Measurements from ENCODE around the gene AHNAK2. TPM values are rescaled to one million over a fixed set of nuclear protein-coding genes. Genes with fewer than 3 reads are reported as not detected.
"Not testable (repeated sequence)": the region's sequence is repeated elsewhere in the genome, so short reads cannot be mapped to it uniquely, and the experiment has no call there.

The AHNAK2 gene
- polyA plus RNA-seq, 1 donor, result 3.3 TPM

GRCh38 chr14:104949406-104949955, 28.7 kb downstream of the AHNAK2 start:
- H3K4me1 ChIP-seq (ENCODE audit: control insufficient read depth, insufficient read depth, low read length); DNase-seq; H3K4me3 ChIP-seq (ENCODE audit: low read length); H3K9me3 ChIP-seq (ENCODE audit: control insufficient read depth, low read depth, low read length); H3K27me3 ChIP-seq (ENCODE audit: control insufficient read depth, insufficient read depth, low read length); H3K27ac ChIP-seq (ENCODE audit: low read length); H3K36me3 ChIP-seq (ENCODE audit: control insufficient read depth, insufficient read depth, low read length): not testable (repeated sequence)
- no CpG with 5 or more reads among the region's 24 CpGs for WGBS (ENCODE audit: insufficient coverage, low lambda C conversion rate)

- no peak overlapping the region for H3K4me3 ChIP-seq (ENCODE audit: low read length)
- DNase-seq, result no peak
- H3K9me3 ChIP-seq (ENCODE audit: control insufficient read depth, low read depth, low read length), result no peaks in the 10 kb centered on the region
- WGBS (ENCODE audit: insufficient coverage, low lambda C conversion rate), result no CpG with 5 or more reads among the region's 11 CpGs
- H3K36me3 ChIP-seq (ENCODE audit: control insufficient read depth, insufficient read depth, low read length), result no peaks in the 10 kb centered on the region
- H3K27me3 ChIP-seq (ENCODE audit: control insufficient read depth, insufficient read depth, low read length), result no peaks in the 10 kb centered on the region
- no peak overlapping the region for H3K27ac ChIP-seq (ENCODE audit: low read length)
- H3K4me1 ChIP-seq (ENCODE audit: control insufficient read depth, insufficient read depth, low read length), result no peaks in the 10 kb centered on the region
These were observed 29.5 kb downstream of the AHNAK2 start for GRCh38 chr14:104948736-104949031.

- not testable (repeated sequence) for H3K9me3 ChIP-seq (ENCODE audit: control insufficient read depth, low read depth, low read length); H3K36me3 ChIP-seq (ENCODE audit: control insufficient read depth, insufficient read depth, low read length); H3K27me3 ChIP-seq (ENCODE audit: control insufficient read depth, insufficient read depth, low read length); H3K27ac ChIP-seq (ENCODE audit: low read length); H3K4me1 ChIP-seq (ENCODE audit: control insufficient read depth, insufficient read depth, low read length); DNase-seq; H3K4me3 ChIP-seq (ENCODE audit: low read length)
- WGBS (ENCODE audit: insufficient coverage, low lambda C conversion rate), result no CpG with 5 or more reads among the region's 35 CpGs
These were observed 30.1 kb downstream of the AHNAK2 start for GRCh38 chr14:104947881-104948735.

- not testable (repeated sequence) for H3K27me3 ChIP-seq (ENCODE audit: control insufficient read depth, insufficient read depth, low read length); DNase-seq; H3K9me3 ChIP-seq (ENCODE audit: control insufficient read depth, low read depth, low read length); H3K4me3 ChIP-seq (ENCODE audit: low read length); H3K27ac ChIP-seq (ENCODE audit: low read length); H3K36me3 ChIP-seq (ENCODE audit: control insufficient read depth, insufficient read depth, low read length); H3K4me1 ChIP-seq (ENCODE audit: control insufficient read depth, insufficient read depth, low read length)
- WGBS (ENCODE audit: insufficient coverage, low lambda C conversion rate), result no CpG with 5 or more reads among the region's 13 CpGs
These were observed 31.0 kb downstream of the AHNAK2 start for GRCh38 chr14:104947201-104947600.

GRCh38 chr14:104945986-104946965, 31.9 kb downstream of the AHNAK2 start:
- H3K27ac ChIP-seq (ENCODE audit: low read length); H3K4me1 ChIP-seq (ENCODE audit: control insufficient read depth, insufficient read depth, low read length); DNase-seq; H3K4me3 ChIP-seq (ENCODE audit: low read length); H3K9me3 ChIP-seq (ENCODE audit: control insufficient read depth, low read depth, low read length); H3K27me3 ChIP-seq (ENCODE audit: control insufficient read depth, insufficient read depth, low read length); H3K36me3 ChIP-seq (ENCODE audit: control insufficient read depth, insufficient read depth, low read length): not testable (repeated sequence)
- no CpG with 5 or more reads among the region's 43 CpGs for WGBS (ENCODE audit: insufficient coverage, low lambda C conversion rate)

GRCh38 chr14:104945266-104945665, 32.9 kb downstream of the AHNAK2 start:
- H3K36me3 ChIP-seq (ENCODE audit: control insufficient read depth, insufficient read depth, low read length); H3K4me1 ChIP-seq (ENCODE audit: control insufficient read depth, insufficient read depth, low read length); H3K4me3 ChIP-seq (ENCODE audit: low read length); DNase-seq; H3K9me3 ChIP-seq (ENCODE audit: control insufficient read depth, low read depth, low read length); H3K27me3 ChIP-seq (ENCODE audit: control insufficient read depth, insufficient read depth, low read length); H3K27ac ChIP-seq (ENCODE audit: low read length): not testable (repeated sequence)
- no CpG with 5 or more reads among the region's 20 CpGs for WGBS (ENCODE audit: insufficient coverage, low lambda C conversion rate)

GRCh38 chr14:104944436-104945205, 33.6 kb downstream of the AHNAK2 start:
- not testable (repeated sequence) for H3K9me3 ChIP-seq (ENCODE audit: control insufficient read depth, low read depth, low read length); H3K4me1 ChIP-seq (ENCODE audit: control insufficient read depth, insufficient read depth, low read length); H3K27ac ChIP-seq (ENCODE audit: low read length); H3K4me3 ChIP-seq (ENCODE audit: low read length); H3K36me3 ChIP-seq (ENCODE audit: control insufficient read depth, insufficient read depth, low read length); DNase-seq
- no CpG with 5 or more reads among the region's 29 CpGs for whole genome bisulfite sequencing (ENCODE audit: insufficient coverage, low lambda C conversion rate)
- peaks cover 10% of the 10 kb centered on the region for H3K27me3 ChIP-seq (ENCODE audit: control insufficient read depth, insufficient read depth, low read length)

- not testable (repeated sequence) for H3K9me3 ChIP-seq (ENCODE audit: control insufficient read depth, low read depth, low read length); H3K4me1 ChIP-seq (ENCODE audit: control insufficient read depth, insufficient read depth, low read length); H3K4me3 ChIP-seq (ENCODE audit: low read length); H3K36me3 ChIP-seq (ENCODE audit: control insufficient read depth, insufficient read depth, low read length); H3K27ac ChIP-seq (ENCODE audit: low read length); DNase-seq
- H3K27me3 ChIP-seq (ENCODE audit: control insufficient read depth, insufficient read depth, low read length), result peaks cover 17% of the 10 kb centered on the region
- WGBS (ENCODE audit: insufficient coverage, low lambda C conversion rate), result no CpG with 5 or more reads among the region's 6 CpGs
These were observed 34.2 kb downstream of the AHNAK2 start for GRCh38 chr14:104944016-104944308.

GRCh38 chr14:104943216-104944015, 34.8 kb downstream of the AHNAK2 start:
- not testable (repeated sequence) for DNase-seq; H3K36me3 ChIP-seq (ENCODE audit: control insufficient read depth, insufficient read depth, low read length); H3K9me3 ChIP-seq (ENCODE audit: control insufficient read depth, low read depth, low read length); H3K27ac ChIP-seq (ENCODE audit: low read length); H3K4me3 ChIP-seq (ENCODE audit: low read length); H3K4me1 ChIP-seq (ENCODE audit: control insufficient read depth, insufficient read depth, low read length)
- no CpG with 5 or more reads among the region's 29 CpGs for WGBS (ENCODE audit: insufficient coverage, low lambda C conversion rate)
- peaks cover 22% of the 10 kb centered on the region for H3K27me3 ChIP-seq (ENCODE audit: control insufficient read depth, insufficient read depth, low read length)
